ENCODE results near the gene BAZ2B.

The BAZ2B gene, protein sequence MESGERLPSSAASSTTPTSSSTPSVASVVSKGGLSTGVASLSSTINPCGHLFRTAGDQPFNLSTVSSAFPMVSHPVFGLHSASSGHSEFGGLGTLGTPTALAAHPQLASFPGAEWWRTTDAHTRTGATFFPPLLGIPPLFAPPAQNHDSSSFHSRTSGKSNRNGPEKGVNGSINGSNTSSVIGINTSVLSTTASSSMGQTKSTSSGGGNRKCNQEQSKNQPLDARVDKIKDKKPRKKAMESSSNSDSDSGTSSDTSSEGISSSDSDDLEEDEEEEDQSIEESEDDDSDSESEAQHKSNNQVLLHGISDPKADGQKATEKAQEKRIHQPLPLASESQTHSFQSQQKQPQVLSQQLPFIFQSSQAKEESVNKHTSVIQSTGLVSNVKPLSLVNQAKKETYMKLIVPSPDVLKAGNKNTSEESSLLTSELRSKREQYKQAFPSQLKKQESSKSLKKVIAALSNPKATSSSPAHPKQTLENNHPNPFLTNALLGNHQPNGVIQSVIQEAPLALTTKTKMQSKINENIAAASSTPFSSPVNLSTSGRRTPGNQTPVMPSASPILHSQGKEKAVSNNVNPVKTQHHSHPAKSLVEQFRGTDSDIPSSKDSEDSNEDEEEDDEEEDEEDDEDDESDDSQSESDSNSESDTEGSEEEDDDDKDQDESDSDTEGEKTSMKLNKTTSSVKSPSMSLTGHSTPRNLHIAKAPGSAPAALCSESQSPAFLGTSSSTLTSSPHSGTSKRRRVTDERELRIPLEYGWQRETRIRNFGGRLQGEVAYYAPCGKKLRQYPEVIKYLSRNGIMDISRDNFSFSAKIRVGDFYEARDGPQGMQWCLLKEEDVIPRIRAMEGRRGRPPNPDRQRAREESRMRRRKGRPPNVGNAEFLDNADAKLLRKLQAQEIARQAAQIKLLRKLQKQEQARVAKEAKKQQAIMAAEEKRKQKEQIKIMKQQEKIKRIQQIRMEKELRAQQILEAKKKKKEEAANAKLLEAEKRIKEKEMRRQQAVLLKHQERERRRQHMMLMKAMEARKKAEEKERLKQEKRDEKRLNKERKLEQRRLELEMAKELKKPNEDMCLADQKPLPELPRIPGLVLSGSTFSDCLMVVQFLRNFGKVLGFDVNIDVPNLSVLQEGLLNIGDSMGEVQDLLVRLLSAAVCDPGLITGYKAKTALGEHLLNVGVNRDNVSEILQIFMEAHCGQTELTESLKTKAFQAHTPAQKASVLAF (N-terminal part only)

DNA sequence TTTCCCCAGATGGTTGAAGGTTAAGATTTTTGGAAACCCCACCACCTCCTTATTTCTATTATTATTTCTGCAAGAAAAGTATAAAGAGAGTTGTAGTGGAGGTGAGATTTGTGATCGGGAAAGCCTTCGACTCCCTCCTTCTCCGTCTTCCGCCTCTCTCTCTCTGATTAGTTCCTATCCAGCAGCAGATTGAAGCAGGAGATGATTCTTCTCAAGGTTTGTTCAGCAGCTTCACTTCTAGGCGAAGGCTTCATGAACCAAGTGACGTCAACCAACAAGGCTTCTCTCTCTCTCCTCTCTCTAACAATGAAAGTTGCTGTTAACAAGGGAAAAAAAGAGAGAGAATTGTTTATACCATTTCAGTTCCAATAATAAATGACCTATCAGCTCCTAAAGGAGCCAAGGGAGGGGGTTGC is at the start of gene BAZ2B:
TSS of gene BAZ2B (minus strand) at position 263 of the 416 bp plus-strand sequence. CDS start 137,829 bp downstream, outside the sequence.
- peaks cover 45% of the 10 kb centered on the region; the same call in 1 of the 2 replicates for H3K4me1 ChIP-seq (ENCODE audit: insufficient read depth, low read length)
- H3K4me3 ChIP-seq (ENCODE audit: low read length) = peak within 1 kb of the TSS; percentile 89
- H3K27ac ChIP-seq (ENCODE audit: low read length) = peak within 1 kb of the TSS; percentile 87
- no peaks in the 10 kb centered on the region for H3K27me3 ChIP-seq (ENCODE audit: insufficient read depth, low read length)
- no peaks in the 10 kb centered on the region for H3K36me3 ChIP-seq (ENCODE audit: insufficient read depth, low read depth, low read length)
- H3K9me3 ChIP-seq (ENCODE audit: insufficient read depth, low read depth, low read length) = no peaks in the 10 kb centered on the region
- H3K9ac ChIP-seq (ENCODE audit: low read depth, low read length) = peak within 1 kb of the TSS; percentile 100

DNA sequence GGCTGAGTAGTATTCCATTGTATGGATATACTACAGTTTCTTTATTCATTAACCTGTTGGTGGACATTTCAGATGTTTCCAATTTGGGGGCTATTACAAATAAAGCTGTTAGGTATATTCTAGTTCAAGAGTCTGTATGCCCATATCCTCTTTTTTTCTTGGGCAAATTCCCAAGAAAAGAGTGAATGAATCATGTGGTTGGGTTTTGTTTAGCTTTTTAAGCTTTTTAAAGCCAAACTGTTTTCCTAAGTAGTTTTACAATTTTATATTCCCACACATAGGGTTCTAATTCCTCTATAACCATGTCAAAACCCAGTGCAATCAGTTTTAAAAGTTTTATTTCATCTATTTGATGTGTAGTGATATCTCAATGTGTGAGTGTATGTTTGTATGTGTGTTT is 44.9 kb upstream of the BAZ2B start:
- no peaks in the 10 kb centered on the region for H3K9me3 ChIP-seq (ENCODE audit: insufficient read depth, low read depth, low read length)
- no peak overlapping the region for H3K4me3 ChIP-seq (ENCODE audit: low read length)
- H3K36me3 ChIP-seq (ENCODE audit: insufficient read depth, low read depth, low read length) = no peaks in the 10 kb centered on the region
- H3K27ac ChIP-seq (ENCODE audit: low read length) = no peak overlapping the region
- H3K9ac ChIP-seq (ENCODE audit: low read depth, low read length) = no peak overlapping the region
- H3K27me3 ChIP-seq (ENCODE audit: insufficient read depth, low read length) = no peaks in the 10 kb centered on the region
- H3K4me1 ChIP-seq (ENCODE audit: insufficient read depth, low read length) = no peaks in the 10 kb centered on the region; the same call in 1 of the 2 replicates

DNA sequence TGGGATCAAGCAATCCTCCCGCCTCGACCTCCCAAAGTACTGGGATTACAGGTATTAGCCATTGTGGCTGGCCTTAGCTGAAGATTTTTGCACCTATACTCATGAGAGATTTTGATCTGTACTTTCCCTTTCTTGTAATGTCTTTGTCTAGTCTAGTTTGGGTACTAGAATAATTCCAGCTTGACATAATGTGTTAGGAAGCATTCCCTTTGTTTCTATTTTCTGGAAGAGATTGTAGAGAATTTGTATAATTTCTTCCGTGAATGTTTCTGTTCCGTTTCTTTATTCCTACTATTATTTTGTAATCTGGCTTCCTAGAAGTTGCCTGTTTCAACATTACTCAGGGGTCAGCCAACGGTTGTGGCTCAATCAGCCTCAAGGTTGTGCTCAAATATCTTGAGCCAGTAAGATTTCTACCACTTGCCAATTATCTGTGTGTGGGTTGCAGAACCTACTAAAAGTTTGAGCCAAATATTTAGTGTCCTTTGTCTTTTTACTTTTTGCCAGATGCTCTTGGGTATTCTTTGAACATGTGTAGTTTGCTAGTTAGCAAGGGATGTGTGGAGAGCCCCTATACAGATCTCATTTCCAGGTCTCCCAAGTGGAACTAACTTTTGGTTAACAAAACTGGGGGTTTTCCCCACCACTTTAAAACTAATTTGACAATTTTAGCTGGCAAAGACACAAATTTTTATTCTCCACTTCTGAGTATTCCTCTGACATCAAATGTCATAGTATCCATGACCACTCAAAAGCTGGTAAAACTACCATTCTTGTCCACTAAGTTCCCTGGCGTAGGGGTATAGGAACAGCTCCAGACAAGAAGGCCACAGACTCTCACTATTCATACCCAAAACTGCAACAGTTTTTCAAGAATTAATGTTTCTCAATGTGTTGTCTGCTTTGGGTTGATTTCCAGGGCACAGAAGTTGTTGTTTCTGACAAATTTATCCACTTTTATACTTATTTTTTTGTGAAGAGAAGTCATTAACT is 42.8 kb upstream of the BAZ2B start:
- no peak overlapping the region for H3K9ac ChIP-seq (ENCODE audit: low read depth, low read length)
- no peak overlapping the region for H3K27ac ChIP-seq (ENCODE audit: low read length)
- no peaks in the 10 kb centered on the region; the same call in 1 of the 2 replicates for H3K4me1 ChIP-seq (ENCODE audit: insufficient read depth, low read length)
- no peaks in the 10 kb centered on the region for H3K9me3 ChIP-seq (ENCODE audit: insufficient read depth, low read depth, low read length)
- no peaks in the 10 kb centered on the region for H3K27me3 ChIP-seq (ENCODE audit: insufficient read depth, low read length)
- no peak overlapping the region for H3K4me3 ChIP-seq (ENCODE audit: low read length)
- no peaks in the 10 kb centered on the region for H3K36me3 ChIP-seq (ENCODE audit: insufficient read depth, low read depth, low read length)

DNA sequence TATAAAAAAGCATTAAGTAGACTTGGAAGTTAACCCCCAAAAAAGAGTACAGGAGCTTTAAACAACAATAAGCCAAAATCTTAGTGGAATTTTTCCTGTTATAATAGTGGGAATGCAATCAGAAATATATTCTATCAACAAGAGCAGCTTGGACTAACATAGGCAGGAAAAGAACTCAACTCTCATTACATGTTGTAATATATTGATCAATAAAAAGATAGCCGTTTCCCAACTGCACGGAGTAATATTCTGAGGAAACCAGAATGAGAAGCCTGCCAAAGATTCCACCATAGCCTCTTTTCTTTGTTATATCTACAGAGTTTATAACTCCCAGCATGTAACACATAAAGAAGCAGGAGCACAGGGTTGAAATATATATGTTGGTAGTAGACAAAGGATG is 37.6 kb upstream of the BAZ2B start:
- Histone ChIP-seq H3K27me3 (ENCODE audit: insufficient read depth, low read length) (no peaks in the 10 kb centered on the region), H3K36me3 (ENCODE audit: insufficient read depth, low read depth, low read length) (no peaks in the 10 kb centered on the region), H3K4me3 (ENCODE audit: low read length) (no peak overlapping the region), H3K9me3 (ENCODE audit: insufficient read depth, low read depth, low read length) (no peaks in the 10 kb centered on the region), H3K4me1 (ENCODE audit: insufficient read depth, low read length) (no peaks in the 10 kb centered on the region; the same call in 1 of the 2 replicates), H3K9ac (ENCODE audit: low read depth, low read length) (no peak overlapping the region), H3K27ac (ENCODE audit: low read length) (no peak overlapping the region)

DNA sequence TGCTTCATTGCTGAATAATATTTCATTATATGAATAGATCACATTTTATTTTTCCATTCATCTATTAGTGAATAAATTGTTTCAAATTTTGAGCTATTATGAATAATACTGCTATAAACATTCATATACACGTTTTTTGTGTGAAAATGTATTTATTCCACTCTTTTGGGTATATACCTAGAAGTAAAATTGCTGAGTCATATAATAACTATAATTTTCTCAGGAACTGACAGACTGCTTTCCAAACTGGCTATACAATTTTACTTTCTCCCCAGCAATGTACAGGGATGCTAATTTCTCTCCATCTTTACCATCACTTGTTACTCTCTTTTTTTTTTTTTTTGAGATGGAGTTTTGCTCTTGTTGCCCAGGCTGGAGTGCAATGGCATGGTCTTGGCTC is 35.5 kb upstream of the BAZ2B start:
- no peak overlapping the region for H3K4me3 ChIP-seq (ENCODE audit: low read length)
- H3K9ac ChIP-seq (ENCODE audit: low read depth, low read length) = no peak overlapping the region
- no peak overlapping the region for H3K27ac ChIP-seq (ENCODE audit: low read length)
- no peaks in the 10 kb centered on the region for H3K27me3 ChIP-seq (ENCODE audit: insufficient read depth, low read length)
- H3K4me1 ChIP-seq (ENCODE audit: insufficient read depth, low read length) = no peaks in the 10 kb centered on the region; the same call in 1 of the 2 replicates
- H3K36me3 ChIP-seq (ENCODE audit: insufficient read depth, low read depth, low read length) = no peaks in the 10 kb centered on the region
- peaks cover 4% of the 10 kb centered on the region; the same call in 1 of the 2 replicates for H3K9me3 ChIP-seq (ENCODE audit: insufficient read depth, low read depth, low read length)

DNA sequence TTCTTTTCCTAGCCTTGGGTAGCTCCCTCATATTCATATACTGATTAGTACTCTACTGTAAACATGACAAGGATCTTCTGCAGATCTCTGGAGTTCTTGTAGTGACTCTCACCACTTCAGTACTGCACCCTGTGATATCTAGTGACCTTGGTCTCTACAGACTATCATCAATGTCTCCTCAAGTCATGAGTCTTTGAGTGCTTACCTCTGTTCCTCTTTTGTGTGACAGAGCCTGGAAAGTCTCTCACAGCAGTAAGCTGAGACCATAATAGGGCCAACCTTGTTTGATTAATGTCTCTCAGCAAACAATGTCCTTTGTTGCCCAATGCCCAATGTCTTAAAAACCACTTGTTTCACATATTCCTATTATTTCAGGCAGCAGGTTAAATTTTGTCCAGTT is 34.2 kb upstream of the BAZ2B start:
- Histone ChIP-seq H3K27ac (ENCODE audit: low read length) (no peak overlapping the region), H3K36me3 (ENCODE audit: insufficient read depth, low read depth, low read length) (no peaks in the 10 kb centered on the region), H3K4me3 (ENCODE audit: low read length) (no peak overlapping the region), H3K9me3 (ENCODE audit: insufficient read depth, low read depth, low read length) (peaks cover 4% of the 10 kb centered on the region; the same call in 1 of the 2 replicates), H3K4me1 (ENCODE audit: insufficient read depth, low read length) (no peaks in the 10 kb centered on the region), H3K27me3 (ENCODE audit: insufficient read depth, low read length) (no peaks in the 10 kb centered on the region), H3K9ac (ENCODE audit: low read depth, low read length) (no peak overlapping the region)

DNA sequence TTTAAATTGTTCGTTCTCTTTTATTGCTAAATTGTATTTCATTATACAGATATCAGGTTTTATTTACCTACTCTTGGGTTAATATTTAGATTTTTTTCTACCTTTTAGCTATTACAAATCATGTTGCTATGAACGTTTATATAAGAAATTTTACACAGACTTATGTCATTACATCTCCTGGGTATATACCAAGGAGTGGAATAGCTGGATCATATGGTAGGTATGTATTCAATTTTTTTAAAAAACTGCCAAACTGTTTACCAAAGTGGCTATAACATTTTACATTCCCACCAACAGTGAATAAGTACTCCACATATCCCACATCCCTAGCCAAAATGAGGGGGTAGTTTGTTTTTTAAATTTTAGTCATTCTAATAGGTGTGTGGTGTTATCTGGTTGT is 32.3 kb upstream of the BAZ2B start:
- H3K27me3 ChIP-seq (ENCODE audit: insufficient read depth, low read length) = no peaks in the 10 kb centered on the region

DNA sequence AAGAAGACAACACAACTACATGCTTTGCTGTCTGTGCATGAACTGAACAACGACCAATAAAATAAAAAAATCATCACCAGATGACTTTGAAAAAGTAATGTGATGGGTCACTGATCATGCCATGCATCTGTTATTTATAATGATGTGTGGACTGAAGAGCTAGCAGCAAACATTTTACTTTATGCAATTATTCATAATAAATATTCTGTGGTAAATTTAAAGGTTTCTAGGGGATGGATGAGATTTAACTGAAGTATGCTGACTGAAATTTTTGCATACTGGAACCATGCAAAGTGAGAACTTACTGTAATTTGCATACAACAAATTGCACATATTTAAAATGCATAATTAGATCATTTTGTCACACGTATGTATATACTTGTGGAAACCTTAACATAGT is 31.3 kb upstream of the BAZ2B start:
- H3K4me3 ChIP-seq (ENCODE audit: low read length) = no peak overlapping the region

More for the DNA sequence above, 32.3 kb upstream of the BAZ2B start:
- Histone ChIP-seq H3K4me1 (ENCODE audit: insufficient read depth, low read length) (no peaks in the 10 kb centered on the region), H3K9ac (ENCODE audit: low read depth, low read length) (no peak overlapping the region), H3K9me3 (ENCODE audit: insufficient read depth, low read depth, low read length) (peaks cover 15% of the 10 kb centered on the region; the same call in 1 of the 2 replicates), H3K27ac (ENCODE audit: low read length) (no peak overlapping the region), H3K4me3 (ENCODE audit: low read length) (no peak overlapping the region), H3K36me3 (ENCODE audit: insufficient read depth, low read depth, low read length) (no peaks in the 10 kb centered on the region)

DNA sequence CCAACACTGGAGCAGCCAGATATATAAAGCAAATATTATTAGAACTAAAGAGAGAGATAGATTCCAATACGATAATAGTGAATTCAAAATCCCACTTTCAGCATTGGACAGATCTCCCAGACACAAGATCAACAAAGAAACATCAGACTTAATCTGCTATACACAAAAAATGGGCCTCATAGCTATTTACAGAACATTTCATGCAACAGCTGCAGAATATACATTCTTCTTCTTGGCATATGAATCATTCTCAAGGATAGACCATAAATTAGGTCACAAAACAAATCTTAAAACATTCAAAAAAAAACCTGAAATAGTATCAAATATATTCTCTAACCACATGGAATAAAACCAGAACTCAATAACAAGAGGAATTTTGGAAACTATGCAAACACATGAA is 23.8 kb upstream of the BAZ2B start:
- H3K4me1 ChIP-seq (ENCODE audit: insufficient read depth, low read length) = peaks cover 4% of the 10 kb centered on the region
- no peak overlapping the region for H3K27ac ChIP-seq (ENCODE audit: low read length)
- no peak overlapping the region for H3K9ac ChIP-seq (ENCODE audit: low read depth, low read length)
- H3K4me3 ChIP-seq (ENCODE audit: low read length) = no peak overlapping the region
- no peaks in the 10 kb centered on the region for H3K36me3 ChIP-seq (ENCODE audit: insufficient read depth, low read depth, low read length)
- H3K27me3 ChIP-seq (ENCODE audit: insufficient read depth, low read length) = no peaks in the 10 kb centered on the region
- peaks cover 10% of the 10 kb centered on the region; the same call in 1 of the 2 replicates for H3K9me3 ChIP-seq (ENCODE audit: insufficient read depth, low read depth, low read length)

More for the DNA sequence above, 31.3 kb upstream of the BAZ2B start:
- Histone ChIP-seq H3K4me1 (ENCODE audit: insufficient read depth, low read length) (no peaks in the 10 kb centered on the region), H3K9ac (ENCODE audit: low read depth, low read length) (no peak overlapping the region), H3K36me3 (ENCODE audit: insufficient read depth, low read depth, low read length) (no peaks in the 10 kb centered on the region), H3K27me3 (ENCODE audit: insufficient read depth, low read length) (no peaks in the 10 kb centered on the region), H3K9me3 (ENCODE audit: insufficient read depth, low read depth, low read length) (peaks cover 15% of the 10 kb centered on the region; the same call in 1 of the 2 replicates), H3K27ac (ENCODE audit: low read length) (no peak overlapping the region)

DNA sequence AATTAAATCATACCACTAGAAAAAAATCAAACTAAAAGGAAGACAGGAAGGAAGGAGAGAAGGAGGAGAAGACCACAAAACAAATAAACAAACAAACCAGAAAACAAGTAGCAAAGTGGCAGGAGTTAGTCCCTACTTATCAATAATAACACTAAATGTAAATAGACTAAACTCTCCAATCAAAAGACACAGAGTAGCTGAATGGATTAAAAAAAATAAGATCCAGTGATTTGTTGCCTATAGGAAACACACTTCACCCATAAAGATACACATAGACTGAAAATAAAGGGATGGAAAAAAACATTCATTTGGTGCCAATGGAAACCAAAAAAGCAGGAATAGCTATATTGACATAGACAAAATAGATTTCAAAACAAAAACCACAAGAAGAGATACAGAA is 23.4 kb upstream of the BAZ2B start:
- Histone ChIP-seq H3K4me3 (ENCODE audit: low read length) (no peak overlapping the region), H3K9ac (ENCODE audit: low read depth, low read length) (no peak overlapping the region), H3K36me3 (ENCODE audit: insufficient read depth, low read depth, low read length) (no peaks in the 10 kb centered on the region), H3K27ac (ENCODE audit: low read length) (no peak overlapping the region), H3K9me3 (ENCODE audit: insufficient read depth, low read depth, low read length) (peaks cover 10% of the 10 kb centered on the region; the same call in 1 of the 2 replicates), H3K4me1 (ENCODE audit: insufficient read depth, low read length) (peaks cover 8% of the 10 kb centered on the region), H3K27me3 (ENCODE audit: insufficient read depth, low read length) (no peaks in the 10 kb centered on the region)

Measured in iPS-20b (cell line).